HEK293 (cell line): Measurements from ENCODE around the gene FDXR.

Experiments used
- HOXC10 ChIP-seq: sonication (generic); formaldehyde crosslinking; IDR thresholded peaks from 2 replicates; pipeline ENCODE4 v1.8.1; 2023; ENCODE audit warnings: mild to moderate bottlenecking, missing genetic modification reagents
- KLF1 ChIP-seq: fragments of 450-650 bp; formaldehyde crosslinking; IDR thresholded peaks from 2 replicates; pipeline ENCODE4 v1.5.1; 2016; ENCODE audit warnings: missing biosample characterization, missing genetic modification characterization
- KLF8 ChIP-seq: fragments of 450-650 bp; formaldehyde crosslinking; IDR thresholded peaks from 2 replicates; pipeline ENCODE4 v1.5.1; 2016; ENCODE audit warnings: missing biosample characterization, missing genetic modification characterization
- MEIS1 ChIP-seq: sonication (generic); formaldehyde crosslinking; IDR thresholded peaks from 2 replicates; pipeline ENCODE4 v1.8.1; 2022; ENCODE audit warnings: missing genetic modification reagents, mild to moderate bottlenecking, borderline replicate concordance
- RBAK ChIP-seq: fragments of 450-650 bp; formaldehyde crosslinking; IDR thresholded peaks from 2 replicates; pipeline ENCODE4 v1.5.1; 2016; ENCODE audit warnings: missing biosample characterization, missing genetic modification characterization
- SCRT1 ChIP-seq: fragments of 450-650 bp; formaldehyde crosslinking; IDR thresholded peaks from 2 replicates; pipeline ENCODE4 v1.5.1; 2016; ENCODE audit warnings: missing biosample characterization, missing genetic modification characterization, borderline replicate concordance
- ZBTB8A ChIP-seq: fragments of 450-650 bp; formaldehyde crosslinking; IDR thresholded peaks from 2 replicates; pipeline ENCODE4 v1.5.1; 2016; ENCODE audit warnings: missing biosample characterization, missing genetic modification characterization
- ZNF112 ChIP-seq: fragments of 450-650 bp; formaldehyde crosslinking; IDR thresholded peaks from 2 replicates; pipeline ENCODE4 v1.5.0; 2017; ENCODE audit warnings: missing biosample characterization, missing genetic modification characterization
- ZNF114 ChIP-seq: fragments of 450-650 bp; formaldehyde crosslinking; IDR thresholded peaks from 2 replicates; pipeline ENCODE4 v1.5.0; 2017; ENCODE audit warnings: missing biosample characterization, missing genetic modification characterization
- ZNF174 ChIP-seq: fragments of 450-650 bp; formaldehyde crosslinking; IDR thresholded peaks from 2 replicates; pipeline ENCODE4 v1.5.0; 2017; ENCODE audit warnings: missing biosample characterization, mild to moderate bottlenecking, missing genetic modification characterization
- ZNF184 ChIP-seq: fragments of 450-650 bp; IDR thresholded peaks from 2 replicates; pipeline ENCODE4 v1.5.1; 2018; ENCODE audit warnings: missing biosample characterization, mild to moderate bottlenecking, missing genetic modification characterization
- ZNF211 ChIP-seq: fragments of 450-650 bp; formaldehyde crosslinking; IDR thresholded peaks from 2 replicates; pipeline ENCODE4 v1.5.1; 2016; ENCODE audit warnings: low read depth, missing biosample characterization, missing genetic modification characterization
- ZNF248 ChIP-seq: fragments of 450-650 bp; formaldehyde crosslinking; IDR thresholded peaks from 2 replicates; pipeline ENCODE4 v1.5.1; 2017; ENCODE audit warnings: missing biosample characterization, missing genetic modification characterization
- ZNF324 ChIP-seq: fragments of 450-650 bp; formaldehyde crosslinking; IDR thresholded peaks from 2 replicates; pipeline ENCODE4 v1.5.1; 2016; ENCODE audit warnings: missing biosample characterization, missing genetic modification characterization
- ZNF341 ChIP-seq: fragments of 450-650 bp; formaldehyde crosslinking; IDR thresholded peaks from 2 replicates; pipeline ENCODE4; 2016; ENCODE audit warnings: low read depth, missing biosample characterization, missing genetic modification characterization
- ZNF37A ChIP-seq: fragments of 450-650 bp; IDR thresholded peaks from 2 replicates; pipeline ENCODE4 v1.5.1; 2018; ENCODE audit warnings: missing biosample characterization, missing genetic modification characterization
- ZNF391 ChIP-seq: fragments of 450-650 bp; formaldehyde crosslinking; IDR thresholded peaks from 2 replicates; pipeline ENCODE4 v1.5.1; 2016; ENCODE audit warnings: low read depth, missing biosample characterization, missing genetic modification characterization, borderline replicate concordance
- ZNF416 ChIP-seq: fragments of 450-650 bp; formaldehyde crosslinking; IDR thresholded peaks from 2 replicates; pipeline ENCODE4 v1.5.1; 2016; ENCODE audit warnings: missing biosample characterization, missing genetic modification characterization
- ZNF48 ChIP-seq: fragments of 450-650 bp; formaldehyde crosslinking; IDR thresholded peaks from 2 replicates; pipeline ENCODE4 v1.5.1; 2016; ENCODE audit warnings: missing biosample characterization, missing genetic modification characterization
- ZNF521 ChIP-seq: fragments of 450-650 bp; formaldehyde crosslinking; IDR thresholded peaks from 2 replicates; pipeline ENCODE4 v1.5.1; 2017; ENCODE audit warnings: missing biosample characterization, mild to moderate bottlenecking, missing genetic modification characterization
- ZNF529 ChIP-seq: fragments of 450-650 bp; formaldehyde crosslinking; IDR thresholded peaks from 2 replicates; pipeline ENCODE4 v1.5.1; 2017; ENCODE audit warnings: missing genetic modification characterization, missing biosample characterization; ENCODE audit not compliant: insufficient replicate concordance
- ZNF530 ChIP-seq: fragments of 450-650 bp; formaldehyde crosslinking; IDR thresholded peaks from 2 replicates; pipeline ENCODE4 v1.5.1; 2016; ENCODE audit warnings: low read depth, missing biosample characterization, missing genetic modification characterization
- ZNF548 ChIP-seq: fragments of 450-650 bp; formaldehyde crosslinking; IDR thresholded peaks from 2 replicates; pipeline ENCODE4 v1.5.1; 2016; ENCODE audit warnings: missing biosample characterization, missing genetic modification characterization
- ZNF624 ChIP-seq: fragments of 450-650 bp; formaldehyde crosslinking; IDR thresholded peaks from 2 replicates; pipeline ENCODE4 v1.5.1; 2017; ENCODE audit warnings: missing biosample characterization, missing genetic modification characterization
- ZNF707 ChIP-seq: fragments of 450-650 bp; formaldehyde crosslinking; IDR thresholded peaks from 2 replicates; pipeline ENCODE4 v1.5.1; 2016; ENCODE audit warnings: missing biosample characterization, missing genetic modification characterization
- ZNF792 ChIP-seq: fragments of 450-650 bp; formaldehyde crosslinking; IDR thresholded peaks from 2 replicates; pipeline ENCODE4 v1.5.1; 2016; ENCODE audit warnings: missing biosample characterization, missing genetic modification characterization
- ZNF843 ChIP-seq: fragments of 450-650 bp; formaldehyde crosslinking; IDR thresholded peaks from 2 replicates; pipeline ENCODE4 v1.5.1; 2016; ENCODE audit warnings: missing biosample characterization, missing genetic modification characterization
- TF ChIP-seq, protein P1 (sequence below): fragments of 450-650 bp; formaldehyde crosslinking; IDR thresholded peaks from 2 replicates; pipeline ENCODE4 v1.5.1; 2016; ENCODE audit warnings: missing biosample characterization, missing genetic modification characterization
- TF ChIP-seq, protein P2 (sequence below): fragments of 450-650 bp; formaldehyde crosslinking; IDR thresholded peaks from 2 replicates; pipeline ENCODE4 v1.5.1; 2016; ENCODE audit warnings: missing biosample characterization, missing genetic modification characterization
- TF ChIP-seq, protein P3 (sequence below): fragments of 450-650 bp; formaldehyde crosslinking; IDR thresholded peaks from 2 replicates; pipeline ENCODE4 v1.5.0; 2017; ENCODE audit warnings: missing biosample characterization, missing genetic modification characterization, borderline replicate concordance

FDXR gene

DNA sequence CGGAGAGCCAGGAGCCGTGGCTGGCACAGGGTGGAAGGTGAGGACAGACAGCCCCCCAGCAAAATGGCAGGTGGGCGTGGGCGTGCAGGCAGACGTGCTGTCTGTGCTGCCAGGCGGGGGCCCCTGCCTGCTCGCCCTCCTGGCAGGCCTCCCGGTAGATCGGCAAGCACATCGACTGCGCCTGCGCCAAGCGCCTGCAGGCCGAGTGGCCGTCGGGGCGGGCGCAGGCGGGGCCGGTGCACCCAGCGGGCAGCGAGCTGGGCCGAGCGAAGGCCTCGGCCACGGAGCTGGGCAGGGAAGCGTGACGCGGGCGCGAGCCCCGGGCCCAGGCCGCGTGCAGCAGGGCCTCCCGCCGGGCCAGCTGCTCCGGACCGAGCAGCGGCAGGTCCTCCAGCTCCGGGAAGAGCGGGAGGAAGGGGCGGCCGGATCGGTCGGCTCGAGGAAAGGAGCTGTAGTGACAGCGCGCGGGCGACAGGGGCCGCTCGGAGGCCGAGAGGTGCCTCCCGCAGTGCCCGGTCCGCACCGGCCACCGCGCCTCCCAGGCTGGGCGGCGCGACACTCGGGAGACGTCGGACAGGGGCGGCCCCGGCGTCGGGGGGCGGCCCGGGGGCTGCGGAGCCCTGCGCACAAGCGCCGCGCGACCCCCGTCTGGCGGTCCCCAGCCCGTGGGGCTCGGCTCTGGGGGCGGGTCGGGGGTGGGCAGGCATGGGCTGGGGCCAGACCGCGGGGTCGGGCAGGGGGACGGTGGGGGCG, 30.0 kb downstream of the FDXR start (continued):
- TF ChIP-seq, protein P1, sequence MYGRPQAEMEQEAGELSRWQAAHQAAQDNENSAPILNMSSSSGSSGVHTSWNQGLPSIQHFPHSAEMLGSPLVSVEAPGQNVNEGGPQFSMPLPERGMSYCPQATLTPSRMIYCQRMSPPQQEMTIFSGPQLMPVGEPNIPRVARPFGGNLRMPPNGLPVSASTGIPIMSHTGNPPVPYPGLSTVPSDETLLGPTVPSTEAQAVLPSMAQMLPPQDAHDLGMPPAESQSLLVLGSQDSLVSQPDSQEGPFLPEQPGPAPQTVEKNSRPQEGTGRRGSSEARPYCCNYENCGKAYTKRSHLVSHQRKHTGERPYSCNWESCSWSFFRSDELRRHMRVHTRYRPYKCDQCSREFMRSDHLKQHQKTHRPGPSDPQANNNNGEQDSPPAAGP, result no peak
- TF ChIP-seq ZNF324 (tag by site-specific recombination) (no peak), KLF8 (tag by site-specific recombination) (peak; percentile 49; the same call in 1 of the 2 replicates), ZNF416 (tag by site-specific recombination) (no peak), ZNF843 (tag by site-specific recombination) (no peak), ZNF211 (tag by site-specific recombination) (no peak), KLF1 (tag by site-specific recombination) (0 out of 2 replicates have a peak, but pooled peaks have one; percentile 31), ZNF530 (tag by site-specific recombination) (no peak), ZNF114 (no peak), ZNF48 (tag by site-specific recombination) (no peak), ZNF792 (tag by site-specific recombination) (no peak), ZNF529 (no peak), ZNF248 (tag by site-specific recombination) (no peak), ZNF112 (tag by site-specific recombination) (no peak), ZBTB8A (no peak), ZNF37A (tag by site-specific recombination) (no peak), SCRT1 (tag by site-specific recombination) (no peak), ZNF184 (tag by site-specific recombination) (no peak), ZNF624 (tag by site-specific recombination) (no peak), ZNF391 (tag by site-specific recombination) (no peak), RBAK (tag by site-specific recombination) (no peak), MEIS1 (CRISPR knock-in tag) (no peak), ZNF707 (tag by site-specific recombination) (no peak), ZNF521 (tag by site-specific recombination) (no peak), ZNF548 (tag by site-specific recombination) (no peak), ZNF174 (no peak), HOXC10 (CRISPR knock-in tag) (no peak), ZNF341 (tag by site-specific recombination) (peak; percentile 45; the same call in 1 of the 2 replicates)
- TF ChIP-seq, protein P2, sequence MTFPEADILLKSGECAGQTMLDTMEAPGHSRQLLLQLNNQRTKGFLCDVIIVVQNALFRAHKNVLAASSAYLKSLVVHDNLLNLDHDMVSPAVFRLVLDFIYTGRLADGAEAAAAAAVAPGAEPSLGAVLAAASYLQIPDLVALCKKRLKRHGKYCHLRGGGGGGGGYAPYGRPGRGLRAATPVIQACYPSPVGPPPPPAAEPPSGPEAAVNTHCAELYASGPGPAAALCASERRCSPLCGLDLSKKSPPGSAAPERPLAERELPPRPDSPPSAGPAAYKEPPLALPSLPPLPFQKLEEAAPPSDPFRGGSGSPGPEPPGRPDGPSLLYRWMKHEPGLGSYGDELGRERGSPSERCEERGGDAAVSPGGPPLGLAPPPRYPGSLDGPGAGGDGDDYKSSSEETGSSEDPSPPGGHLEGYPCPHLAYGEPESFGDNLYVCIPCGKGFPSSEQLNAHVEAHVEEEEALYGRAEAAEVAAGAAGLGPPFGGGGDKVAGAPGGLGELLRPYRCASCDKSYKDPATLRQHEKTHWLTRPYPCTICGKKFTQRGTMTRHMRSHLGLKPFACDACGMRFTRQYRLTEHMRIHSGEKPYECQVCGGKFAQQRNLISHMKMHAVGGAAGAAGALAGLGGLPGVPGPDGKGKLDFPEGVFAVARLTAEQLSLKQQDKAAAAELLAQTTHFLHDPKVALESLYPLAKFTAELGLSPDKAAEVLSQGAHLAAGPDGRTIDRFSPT, result peak; percentile 78; the same call in 1 of the 2 replicates
- TF ChIP-seq, protein P3, sequence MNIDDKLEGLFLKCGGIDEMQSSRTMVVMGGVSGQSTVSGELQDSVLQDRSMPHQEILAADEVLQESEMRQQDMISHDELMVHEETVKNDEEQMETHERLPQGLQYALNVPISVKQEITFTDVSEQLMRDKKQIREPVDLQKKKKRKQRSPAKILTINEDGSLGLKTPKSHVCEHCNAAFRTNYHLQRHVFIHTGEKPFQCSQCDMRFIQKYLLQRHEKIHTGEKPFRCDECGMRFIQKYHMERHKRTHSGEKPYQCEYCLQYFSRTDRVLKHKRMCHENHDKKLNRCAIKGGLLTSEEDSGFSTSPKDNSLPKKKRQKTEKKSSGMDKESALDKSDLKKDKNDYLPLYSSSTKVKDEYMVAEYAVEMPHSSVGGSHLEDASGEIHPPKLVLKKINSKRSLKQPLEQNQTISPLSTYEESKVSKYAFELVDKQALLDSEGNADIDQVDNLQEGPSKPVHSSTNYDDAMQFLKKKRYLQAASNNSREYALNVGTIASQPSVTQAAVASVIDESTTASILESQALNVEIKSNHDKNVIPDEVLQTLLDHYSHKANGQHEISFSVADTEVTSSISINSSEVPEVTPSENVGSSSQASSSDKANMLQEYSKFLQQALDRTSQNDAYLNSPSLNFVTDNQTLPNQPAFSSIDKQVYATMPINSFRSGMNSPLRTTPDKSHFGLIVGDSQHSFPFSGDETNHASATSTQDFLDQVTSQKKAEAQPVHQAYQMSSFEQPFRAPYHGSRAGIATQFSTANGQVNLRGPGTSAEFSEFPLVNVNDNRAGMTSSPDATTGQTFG (tag by site-specific recombination), result no peak
